K562 (cell line): ENCODE results near the gene CCL16. TPM values are rescaled to one million over a fixed set of nuclear protein-coding genes. Genes with fewer than 3 reads are reported as not detected.

Experiments used
- ATAC-seq: fragments of 200-7000 bp; cut with Tn5 transposase; 3 replicates; pipeline ENCODE4 v1.9.1; 2020; ENCODE audit warnings: moderate library complexity
- BruUV-seq: library from RNA; stranded (reverse); fragments of 400-500 nt; replicated peaks from 2 replicates; lab custom pipeline; 2021; lab: Mats Ljungman, UMichigan
- CTCF ChIA-PET: fragments of 300-600 bp; formaldehyde crosslinking; extraction: SDS; loops from one replicate; lab custom pipeline; 2021; ENCODE audit warnings: low intra/inter-chr PET ratio; lab: Yijun Ruan, JAX
- POLR2A ChIA-PET: fragments of 300-600, 350-650 bp; sonication (Branson Sonifier 250); formaldehyde crosslinking; extraction: SDS; loops from one replicate; lab custom pipeline; 2021; ENCODE audit warnings: antibody characterized with exemption, inconsistent platforms; lab: Yijun Ruan, JAX
- DNase-seq, 4 experiments: peaks; one replicate each; pipeline versions ENCODE4 v3.0.0 to v3.0.0-alpha.2; 2011 to 2018; ENCODE audit warnings: low spot score in 3 of 4, mixed read lengths in 3 of 4; ENCODE audit errors: extremely low read depth in 1 of 4
- FAIRE-seq: peaks from 2 replicates; lab custom pipeline; 2011; peaks lifted over from hg19 to GRCh38; lab: Jason Lieb, UNC
- H2AFZ ChIP-seq: 2 replicates; pipeline ENCODE4 v1.6.0; 2011; ENCODE audit warnings: low read depth, low read length, control low read depth, inconsistent platforms
- H3K27ac ChIP-seq: fragments of 200-600 bp; 3 replicates; pipeline ENCODE4 v1.8.0; 2011; ENCODE audit warnings: low read depth, mild to moderate bottlenecking, control low read depth, inconsistent platforms, low read length, moderate library complexity, mixed read lengths; ENCODE audit errors: extremely low read depth
- H3K27me3 ChIP-seq, 2 experiments: fragments of 300-600 bp in 1 of 2; 2 replicates in 1 of 2; 3 replicates in 1 of 2; pipeline versions ENCODE4 v1.6.0 to v1.8.0; 2011; ENCODE audit warnings: inconsistent platforms in 2 of 2, low read length in 2 of 2, mild to moderate bottlenecking in 1 of 2, mixed read lengths in 1 of 2, moderate library complexity in 1 of 2; ENCODE audit not compliant: control insufficient read depth in 2 of 2, insufficient read depth in 2 of 2
- H3K36me3 ChIP-seq: fragments of 300-600 bp; 3 replicates; pipeline ENCODE4 v1.8.0; 2011; ENCODE audit warnings: mild to moderate bottlenecking, low read length, inconsistent platforms; ENCODE audit not compliant: control insufficient read depth, insufficient read depth
- H3K4me1 ChIP-seq, 2 experiments: fragments of 200-600 bp in 1 of 2; replicated peaks in 1 of 2; 2 replicates in 1 of 2; 3 replicates in 1 of 2; pipeline versions ENCODE4 v1.5.1 to v1.8.0; 2011; ENCODE audit warnings: inconsistent platforms in 2 of 2, low read length in 2 of 2, mild to moderate bottlenecking in 1 of 2, mixed read lengths in 1 of 2, moderate library complexity in 1 of 2; ENCODE audit not compliant: control insufficient read depth in 2 of 2, insufficient read depth in 2 of 2
- H3K4me2 ChIP-seq: 2 replicates; pipeline ENCODE4 v1.6.1; 2011; ENCODE audit warnings: low read length, control low read depth, inconsistent platforms, mixed read lengths; ENCODE audit not compliant: insufficient read depth
- H3K4me3 ChIP-seq: fragments of 200-600 bp; sonication (generic), shearing (Covaris generic); 2 replicates; pipeline ENCODE4 v1.5.1; 2016; ENCODE audit warnings: control low read depth, inconsistent platforms
- H3K79me2 ChIP-seq: fragments of 200-600 bp; 3 replicates; pipeline ENCODE4 v1.8.0; 2011; ENCODE audit warnings: low read length, inconsistent platforms; ENCODE audit not compliant: control insufficient read depth, insufficient read depth
- H3K9ac ChIP-seq, 2 experiments: 2 replicates each; pipeline versions ENCODE4 v1.6.0 to v1.6.1; 2011; ENCODE audit warnings: low read depth in 2 of 2, low read length in 2 of 2, control low read depth in 1 of 2, inconsistent platforms in 1 of 2, mild to moderate bottlenecking in 1 of 2, mixed read lengths in 1 of 2; ENCODE audit not compliant: insufficient read depth in 1 of 2
- H3K9me1 ChIP-seq: one replicate; pipeline ENCODE4 v1.6.0; 2011; ENCODE audit warnings: inconsistent platforms, mild to moderate bottlenecking, low read length, moderate library complexity; ENCODE audit not compliant: control insufficient read depth, insufficient read depth
- H3K9me3 ChIP-seq: replicated peaks from 2 replicates; pipeline ENCODE4 v1.5.1; 2011; ENCODE audit warnings: low read depth, low read length, inconsistent platforms; ENCODE audit not compliant: control insufficient read depth, insufficient read depth
- H4K20me1 ChIP-seq: replicated peaks from 2 replicates; pipeline ENCODE4 v1.6.1; 2011; ENCODE audit warnings: low read length, inconsistent platforms, mixed read lengths; ENCODE audit not compliant: control insufficient read depth, insufficient read depth
- ATF3 ChIP-seq, 2 experiments: fragments of 450-650 bp in 1 of 2; sonication (generic) in 1 of 2; formaldehyde crosslinking in 1 of 2; IDR thresholded peaks in 1 of 2; conservative IDR thresholded peaks in 1 of 2; 2 replicates each; pipeline versions ENCODE4 v1.6.1 to v1.8.1; 2016 to 2023; ENCODE audit warnings: mild to moderate bottlenecking in 2 of 2, moderate library complexity in 2 of 2, inconsistent platforms in 1 of 2, missing genetic modification reagents in 1 of 2
- CEBPB ChIP-seq: fragments of 450-650 bp; IDR thresholded peaks from 2 replicates; pipeline ENCODE4 v1.6.1; 2016; ENCODE audit warnings: missing genetic modification characterization, missing compliant biosample characterization
- CEBPG ChIP-seq, 3 experiments: fragments of 200-800 bp in 1 of 3; sonication (Bioruptor generic) in 1 of 3; sonication (generic) in 1 of 3; formaldehyde crosslinking in 1 of 3; IDR thresholded peaks in 2 of 3; conservative IDR thresholded peaks in 1 of 3; 2 replicates each; pipeline versions ENCODE4 v1.6.1 to v1.8.0; 2016 to 2022; ENCODE audit warnings: missing compliant biosample characterization in 2 of 3, missing genetic modification characterization in 2 of 3, mild to moderate bottlenecking in 1 of 3, missing genetic modification reagents in 1 of 3
- PTTG1 ChIP-seq: fragments of 450-650 bp; IDR thresholded peaks from 2 replicates; pipeline ENCODE4 v1.6.1; 2016; ENCODE audit warnings: low read depth, mild to moderate bottlenecking, missing genetic modification characterization, missing compliant biosample characterization
- WGBS: fragments of 100-300 bp; shearing (Covaris generic); methylation state at CpG from one replicate; pipeline ENCODE4 v1.1.6; 2016; ENCODE audit warnings: low coverage, mixed read lengths; ENCODE audit not compliant: insufficient coverage; ENCODE audit errors: missing lambda C conversion rate; 5-methylcytosine and 5-hydroxymethylcytosine counted together
- in situ Hi-C: fragments of 300-500 bp; cut with MboI; formaldehyde crosslinking; loops from 4 replicates; pipeline ENCODE4 v1.15.0; 2018; ENCODE audit warnings: inconsistent platforms, mixed read lengths
- intact Hi-C: fragments of 100-400 bp; cut with micrococcal nuclease; formaldehyde crosslinking; loops from 2 replicates; pipeline ENCODE4 v1.14.2; 2022
- polyA plus RNA-seq, 8 experiments: library from polyadenylated mRNA; depleted of rRNA in 4 of 8; stranded (reverse) in 5 of 8; unstranded in 3 of 8; fragments of >200 nt; fragmentation: Nextera tagmentation in 2 of 8; fragmentation: Illumina TruSeq in 1 of 8; extraction: Ambion mirVana in 2 of 8; extraction: Trizol in 1 of 8; gene quantifications; 2 replicates each; pipeline versions ENCODE4 v1.2.1 to v1.2.3, GENCODE V29; 2011 to 2014; ENCODE audit warnings: inconsistent platforms in 1 of 8, missing spikeins in 1 of 8
- total RNA-seq, 7 experiments: library from RNA; depleted of rRNA in 6 of 7; stranded (reverse); fragments of >200 nt in 6 of 7; fragmentation: Illumina TruSeq in 2 of 7; extraction: Trizol in 2 of 7; gene quantifications; 2 replicates each; pipeline versions ENCODE4 v1.2.1 to v1.2.3, GENCODE V29; 2011 to 2021; ENCODE audit warnings: low replicate concordance in 1 of 7

CCL16 gene
- total and polyA plus RNA-seq, 9 of the 15 experiments (the other 6 are each of a cell fraction or from before 2014, with no cell fraction given) = not detected

GRCh38 chr17:35948092-35948491 is 33.2 kb downstream of the CCL16 start:
- no TSS peak for BruUV-seq
- in situ Hi-C loops = no loop called here
- POLR2A ChIA-PET = interaction anchor here (0.6 kb wide), 2 partner anchors 72 to 165 kb away, joined by 3 read pairs; no protein-coding TSS in a partner anchor

More at GRCh38 chr17:35948092-35948491, 33.2 kb downstream of the CCL16 start:
- intact Hi-C loops = loop anchor here (10.0 kb wide), 1 partner anchor 183 kb away; the partner anchor contains the start of gene C17orf50
- Histone ChIP-seq H3K79me2 (no peaks in the 10 kb centered on the region), H3K9ac (no peak overlapping the region), H3K9me3 (no peaks in the 10 kb centered on the region), H3K9me1 (no peaks in the 10 kb centered on the region), H3K4me1 (peaks cover 5 to 7% of the 10 kb centered on the region in 2 experiments; a peak in 3 of 5 replicates), H4K20me1 (0 out of 2 replicates have a peak, but pooled peaks cover 3% of the 10 kb centered on the region), H3K36me3 (no peaks in the 10 kb centered on the region), H3K4me2 (no peak overlapping the region), H3K27ac (no peak overlapping the region), H3K27me3 (0 out of 5 replicates have a peak, but pooled peaks cover 0 to under 1% of the 10 kb centered on the region in 2 experiments), H3K4me3 (no peak overlapping the region), H2AFZ (no peak overlapping the region)
- ATAC-seq (no peak), FAIRE-seq (no peak), DNase-seq (no peak)
- 48% methylated on average over 7 of the region's 7 CpGs for WGBS
- CTCF ChIA-PET = no interaction called here
- no peak for TF ChIP-seq PTTG1
- TF ChIP-seq CEBPG (CRISPR knock-in tag; IDR thresholded peaks at IDR 0.05) = no peak
- TF ChIP-seq CEBPG (tag; conservative IDR thresholded peaks at IDR 0.05 in 1 of 2, IDR thresholded peaks at IDR 0.05 in 1 of 2) = peak; percentile 28 to 57; a peak in 3 of 4 replicates
- peak; percentile 81 for TF ChIP-seq ATF3 (IDR thresholded peaks at IDR 0.05)
- TF ChIP-seq ATF3 (CRISPR knock-in tag; conservative IDR thresholded peaks at IDR 0.05) = no peak
- 0 out of 2 replicates have a peak, but pooled peaks have one; percentile 26 for TF ChIP-seq CEBPB (tag)
